OCI-LY1 (cell line): ENCODE results near the gene ANO5.
A peak's percentile ranks its signal among the peaks of the same experiment; 100 is the strongest.

Experiments
- H2AFZ ChIP-seq: fragments of 200-600 bp; sonication (generic), shearing (Covaris generic); 2 replicates; pipeline ENCODE4 v1.6.0; 2014; ENCODE audit warnings: antibody characterized with exemption, mild to moderate bottlenecking, low read length
- H3F3A ChIP-seq: fragments of 200-600 bp; sonication (generic), shearing (Covaris generic); 2 replicates; pipeline ENCODE4 v1.6.0; 2014; ENCODE audit warnings: mild to moderate bottlenecking, antibody characterized with exemption, low read length, moderate library complexity; ENCODE audit not compliant: insufficient read depth
- H3K27ac ChIP-seq: fragments of 200-600 bp; sonication (generic); 2 replicates; pipeline ENCODE4 v1.5.1; 2014; ENCODE audit warnings: low read length, mixed run types, mild to moderate bottlenecking, low read depth; ENCODE audit not compliant: poor library complexity, severe bottlenecking
- H3K27me3 ChIP-seq: fragments of 200-600 bp; sonication (generic); 2 replicates; pipeline ENCODE4 v1.6.0; 2014; ENCODE audit warnings: antibody characterized with exemption, mild to moderate bottlenecking, low read length, moderate library complexity; ENCODE audit not compliant: insufficient read depth
- H3K36me3 ChIP-seq: fragments of 200-600 bp; sonication (generic); 2 replicates; pipeline ENCODE4 v1.6.1; 2014; ENCODE audit warnings: mild to moderate bottlenecking, antibody characterized with exemption, low read length, moderate library complexity, mixed read lengths; ENCODE audit not compliant: insufficient read depth
- H3K4me1 ChIP-seq: fragments of 200-600 bp; sonication (generic); 2 replicates; pipeline ENCODE4 v1.5.1; 2014; ENCODE audit warnings: mild to moderate bottlenecking, low read length, moderate library complexity; ENCODE audit not compliant: insufficient read depth, severe bottlenecking
- H3K4me2 ChIP-seq: fragments of 200-600 bp; sonication (generic), shearing (Covaris generic); 2 replicates; pipeline ENCODE4 v1.6.1; 2014; ENCODE audit warnings: low read length
- H3K4me3 ChIP-seq: fragments of 200-600 bp; sonication (generic); 2 replicates; pipeline ENCODE4 v1.5.1; 2014; ENCODE audit warnings: low read length, low read depth, mild to moderate bottlenecking, mixed read lengths; ENCODE audit not compliant: poor library complexity, severe bottlenecking
- H3K79me2 ChIP-seq: fragments of 200-600 bp; shearing (Covaris generic); 2 replicates; pipeline ENCODE4 v1.6.1; 2016; ENCODE audit warnings: mixed run types, low read length, mixed read lengths; ENCODE audit not compliant: insufficient read depth
- H3K9ac ChIP-seq: fragments of 200-600 bp; sonication (generic), shearing (Covaris generic); 2 replicates; pipeline ENCODE4 v1.6.1; 2014; ENCODE audit warnings: mild to moderate bottlenecking, low read length, mixed read lengths
- H3K9me2 ChIP-seq: fragments of 200-600 bp; sonication (generic), shearing (Covaris generic); 2 replicates; pipeline ENCODE4 v1.6.1; 2014; ENCODE audit warnings: low read depth, mild to moderate bottlenecking, low read length, mixed read lengths
- H3K9me3 ChIP-seq: fragments of 200-600 bp; shearing (Covaris generic); 2 replicates; pipeline ENCODE4 v1.6.1; 2014; ENCODE audit warnings: low read length, mixed read lengths
- H4K20me1 ChIP-seq: fragments of 200-600 bp; sonication (generic), shearing (Covaris generic); 2 replicates; pipeline ENCODE4 v1.6.0; 2016; ENCODE audit warnings: mild to moderate bottlenecking, low read length; ENCODE audit not compliant: insufficient read depth
- EZH2 ChIP-seq: fragments of 200-600 bp; sonication (generic), shearing (Covaris generic); IDR thresholded peaks from 2 replicates; pipeline ENCODE4 v1.8.0; 2017; ENCODE audit warnings: borderline replicate concordance, mixed run types, mild to moderate bottlenecking, antibody characterized with exemption, low read length, moderate library complexity, mixed read lengths
- TF ChIP-seq, protein P1 (sequence below): fragments of 200-600 bp; sonication (generic), shearing (Covaris generic); IDR thresholded peaks from 2 replicates; pipeline ENCODE4 v1.5.1; 2017; ENCODE audit warnings: mild to moderate bottlenecking, antibody characterized with exemption, low read length, moderate library complexity, mixed read lengths

The ANO5 gene

GRCh38 chr11:22165087-22165486 is 27.8 kb upstream of the ANO5 start:
- Histone ChIP-seq H4K20me1 (no peaks in the 10 kb centered on the region), H3K27ac (no peak overlapping the region), H3K9ac (no peak overlapping the region), H3K9me3 (no peaks in the 10 kb centered on the region), H3F3A (no peaks in the 10 kb centered on the region), H3K36me3 (no peaks in the 10 kb centered on the region), H3K4me2 (no peak overlapping the region), H3K9me2 (no peaks in the 10 kb centered on the region), H2AFZ (no peak overlapping the region), H3K4me1 (no peaks in the 10 kb centered on the region), H3K4me3 (no peak overlapping the region), H3K79me2 (no peaks in the 10 kb centered on the region), H3K27me3 (no peaks in the 10 kb centered on the region)
- TF ChIP-seq EZH2: no peak
- TF ChIP-seq, protein P1, sequence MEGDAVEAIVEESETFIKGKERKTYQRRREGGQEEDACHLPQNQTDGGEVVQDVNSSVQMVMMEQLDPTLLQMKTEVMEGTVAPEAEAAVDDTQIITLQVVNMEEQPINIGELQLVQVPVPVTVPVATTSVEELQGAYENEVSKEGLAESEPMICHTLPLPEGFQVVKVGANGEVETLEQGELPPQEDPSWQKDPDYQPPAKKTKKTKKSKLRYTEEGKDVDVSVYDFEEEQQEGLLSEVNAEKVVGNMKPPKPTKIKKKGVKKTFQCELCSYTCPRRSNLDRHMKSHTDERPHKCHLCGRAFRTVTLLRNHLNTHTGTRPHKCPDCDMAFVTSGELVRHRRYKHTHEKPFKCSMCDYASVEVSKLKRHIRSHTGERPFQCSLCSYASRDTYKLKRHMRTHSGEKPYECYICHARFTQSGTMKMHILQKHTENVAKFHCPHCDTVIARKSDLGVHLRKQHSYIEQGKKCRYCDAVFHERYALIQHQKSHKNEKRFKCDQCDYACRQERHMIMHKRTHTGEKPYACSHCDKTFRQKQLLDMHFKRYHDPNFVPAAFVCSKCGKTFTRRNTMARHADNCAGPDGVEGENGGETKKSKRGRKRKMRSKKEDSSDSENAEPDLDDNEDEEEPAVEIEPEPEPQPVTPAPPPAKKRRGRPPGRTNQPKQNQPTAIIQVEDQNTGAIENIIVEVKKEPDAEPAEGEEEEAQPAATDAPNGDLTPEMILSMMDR: no peak

DNA sequence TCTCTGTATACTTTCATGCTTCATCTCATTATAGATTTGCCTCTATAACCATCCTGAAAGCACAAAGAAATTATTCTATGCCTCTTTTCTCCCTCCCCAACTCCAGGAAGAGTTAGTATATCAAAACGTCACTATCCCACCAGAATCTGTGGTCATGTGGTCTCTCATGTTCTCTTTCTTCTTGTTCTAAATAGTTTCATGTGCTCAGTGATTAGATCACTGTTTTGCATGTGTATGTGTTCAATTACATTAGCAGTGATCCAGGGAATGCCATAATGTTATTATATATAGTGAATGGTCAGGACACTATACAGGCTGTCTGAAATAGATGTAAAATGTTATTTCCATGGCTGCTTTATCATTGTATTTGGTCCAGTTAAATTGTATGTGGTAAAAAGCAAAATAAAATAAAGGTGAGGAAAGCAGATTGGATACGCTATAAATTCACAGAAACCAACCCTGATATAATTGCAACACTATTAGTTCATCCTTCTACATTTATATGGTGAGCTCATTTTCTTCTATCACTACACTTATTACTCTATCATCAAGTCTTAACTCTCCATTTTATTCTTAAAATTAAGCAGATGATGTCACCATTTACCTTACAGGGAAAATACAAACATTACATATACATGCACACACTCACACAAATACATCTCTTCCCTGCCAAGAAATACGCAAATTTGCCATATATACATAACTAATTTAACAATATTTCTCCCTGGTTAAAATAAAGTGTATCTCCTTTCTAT is 26.9 kb upstream of the ANO5 start:
- Histone ChIP-seq H3K36me3 (no peaks in the 10 kb centered on the region), H3K4me3 (no peak overlapping the region), H4K20me1 (no peaks in the 10 kb centered on the region), H3K9me3 (no peaks in the 10 kb centered on the region), H3K27me3 (no peaks in the 10 kb centered on the region), H3K4me2 (no peak overlapping the region), H2AFZ (no peak overlapping the region), H3K9me2 (no peaks in the 10 kb centered on the region), H3K9ac (no peak overlapping the region), H3K27ac (no peak overlapping the region), H3K4me1 (no peaks in the 10 kb centered on the region), H3F3A (no peaks in the 10 kb centered on the region), H3K79me2 (no peaks in the 10 kb centered on the region)
- no peak for TF ChIP-seq EZH2

DNA sequence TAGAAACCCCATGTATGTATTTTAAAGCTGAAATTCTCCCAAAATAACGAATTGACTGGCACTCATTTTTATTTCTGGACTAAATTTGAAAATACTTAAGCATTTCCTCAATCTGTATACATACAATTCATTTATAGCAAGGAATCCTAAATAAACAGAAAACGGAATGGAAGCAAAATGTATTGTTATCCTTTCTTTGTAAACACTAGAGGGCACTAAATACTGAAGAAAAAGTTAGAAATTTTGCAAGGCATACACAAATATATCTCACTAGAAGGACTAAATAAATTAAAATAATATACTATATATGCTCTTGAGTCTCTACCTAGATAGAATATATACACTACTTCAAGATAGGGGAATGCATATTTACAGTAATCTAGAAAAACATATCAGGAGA is 23.1 kb upstream of the ANO5 start:
- no peak overlapping the region for H3K4me2 ChIP-seq
- H3K4me1 ChIP-seq: no peaks in the 10 kb centered on the region
- H2AFZ ChIP-seq: no peak overlapping the region
- no peak overlapping the region for H3K4me3 ChIP-seq
- no peaks in the 10 kb centered on the region for H3K9me3 ChIP-seq
- no peaks in the 10 kb centered on the region for H3K9me2 ChIP-seq
- no peak overlapping the region for H3K9ac ChIP-seq
- H3K79me2 ChIP-seq: no peaks in the 10 kb centered on the region
- H4K20me1 ChIP-seq: no peaks in the 10 kb centered on the region
- no peaks in the 10 kb centered on the region for H3K27me3 ChIP-seq
- no peaks in the 10 kb centered on the region for H3F3A ChIP-seq
- no peak overlapping the region for H3K27ac ChIP-seq
- no peaks in the 10 kb centered on the region for H3K36me3 ChIP-seq
- TF ChIP-seq, protein P1: peak; percentile 39; the same call in 1 of the 2 replicates
- TF ChIP-seq EZH2: no peak

DNA sequence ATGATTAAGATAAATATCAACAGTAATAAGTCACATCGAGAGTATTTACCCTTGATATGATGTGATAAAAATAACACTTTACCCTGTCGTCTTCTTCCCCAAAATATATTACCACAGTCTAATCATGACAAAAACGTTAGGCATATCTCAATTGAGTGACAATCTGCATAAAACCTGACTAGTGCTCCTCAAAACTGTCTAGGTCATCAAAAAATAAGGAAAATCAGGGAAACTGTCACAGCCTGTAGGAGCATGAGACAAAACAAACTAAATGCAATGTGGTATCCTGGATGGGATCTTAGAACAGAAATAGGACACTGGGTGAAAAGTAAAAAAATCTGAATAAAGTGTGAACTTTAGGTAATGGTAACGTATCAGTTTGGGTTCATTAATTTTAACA is 19.4 kb upstream of the ANO5 start:
- Histone ChIP-seq H3F3A (no peaks in the 10 kb centered on the region), H3K4me2 (no peak overlapping the region), H3K27me3 (no peaks in the 10 kb centered on the region), H3K36me3 (no peaks in the 10 kb centered on the region), H4K20me1 (no peaks in the 10 kb centered on the region), H3K79me2 (no peaks in the 10 kb centered on the region), H2AFZ (no peak overlapping the region), H3K9me2 (no peaks in the 10 kb centered on the region), H3K4me3 (no peak overlapping the region), H3K9me3 (no peaks in the 10 kb centered on the region), H3K9ac (no peak overlapping the region), H3K4me1 (no peaks in the 10 kb centered on the region), H3K27ac (no peak overlapping the region)
- TF ChIP-seq, protein P1: no peak
- no peak for TF ChIP-seq EZH2
